Measurements from ENCODE around the gene ZNF107. TPM values are rescaled to one million over a fixed set of nuclear protein-coding genes. Genes with fewer than 3 reads are reported as not detected.
A peak's percentile ranks its signal among the peaks of the same experiment; 100 is the strongest.

The ZNF107 gene
- total and polyA plus RNA-seq, 2 of the 4 experiments (the other 2 are of a cell fraction): 2.0 to 2.5 TPM

DNA sequence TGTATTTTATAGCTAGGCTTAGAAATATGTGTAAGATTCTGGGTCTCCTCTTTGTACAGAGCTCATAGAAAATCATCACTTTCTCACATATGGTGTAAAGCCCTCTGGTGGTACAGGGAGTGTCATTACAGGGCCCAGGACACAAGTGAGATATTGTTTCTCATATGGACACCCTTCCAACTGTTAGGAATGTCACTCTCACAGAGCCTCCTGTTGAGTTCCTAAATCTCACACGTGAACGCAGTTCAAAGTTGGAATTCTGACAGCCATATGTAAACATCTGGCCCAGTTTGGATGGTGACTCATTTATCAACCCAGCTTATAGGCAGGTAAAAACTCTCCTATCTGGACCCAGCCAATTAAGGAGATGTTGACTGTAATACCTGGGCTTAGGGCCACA is 35.4 kb upstream of the ZNF107 start:
- no peaks in the 10 kb centered on the region for H3K9me1 ChIP-seq (ENCODE audit: insufficient read depth, low read length)
- no peak overlapping the region for H3K4me3 ChIP-seq (ENCODE audit: insufficient read depth, low read depth, low read length)
- dilution Hi-C loops (cut with HindIII; ENCODE audit: low sequenced_read_pairs, unreplicated experiment) (no loop called here), in situ Hi-C loops (cut with MboI; ENCODE audit: low sequenced_read_pairs) (no loop called here), intact Hi-C loops (cut with micrococcal nuclease) (no loop called here)
- no peak overlapping the region for H3K18ac ChIP-seq (ENCODE audit: low read depth, low read length)
- H3K56ac ChIP-seq (ENCODE audit: extremely low read depth, insufficient read depth, low read length): no peak overlapping the region
- H4K20me1 ChIP-seq (ENCODE audit: insufficient read depth, low read length): no peaks in the 10 kb centered on the region
- no peak overlapping the region for H3K4me2 ChIP-seq (ENCODE audit: low read depth, low read length)
- H2BK5ac ChIP-seq (ENCODE audit: low read depth, low read length, poor library complexity, severe bottlenecking): no peak overlapping the region
- no peak overlapping the region for H2AK5ac ChIP-seq (ENCODE audit: low read depth, low read length)
- DNase-seq (peak; percentile 15), ATAC-seq (ENCODE audit: low read depth) (peak; percentile 74)
- H3K14ac ChIP-seq (replicated peaks; ENCODE audit: low read depth, low read length): no peak overlapping the region
- no peak overlapping the region for H4K8ac ChIP-seq (ENCODE audit: low read depth in 2 of 2, low read length in 2 of 2)
- POLR2A ChIA-PET (ENCODE audit: unreplicated experiment): no interaction called here
- H3K23ac ChIP-seq (ENCODE audit: low read depth, low read length): no peak overlapping the region
- TF ChIP-seq POLR2A (IDR thresholded peaks at IDR 0.05; ENCODE audit: low read depth, low read length): no peak
- peak; percentile 17; the same call in 1 of the 2 replicates for TF ChIP-seq SMC3 (IDR thresholded peaks at IDR 0.05; ENCODE audit: low read depth, low read length)
- TF ChIP-seq, protein P1, sequence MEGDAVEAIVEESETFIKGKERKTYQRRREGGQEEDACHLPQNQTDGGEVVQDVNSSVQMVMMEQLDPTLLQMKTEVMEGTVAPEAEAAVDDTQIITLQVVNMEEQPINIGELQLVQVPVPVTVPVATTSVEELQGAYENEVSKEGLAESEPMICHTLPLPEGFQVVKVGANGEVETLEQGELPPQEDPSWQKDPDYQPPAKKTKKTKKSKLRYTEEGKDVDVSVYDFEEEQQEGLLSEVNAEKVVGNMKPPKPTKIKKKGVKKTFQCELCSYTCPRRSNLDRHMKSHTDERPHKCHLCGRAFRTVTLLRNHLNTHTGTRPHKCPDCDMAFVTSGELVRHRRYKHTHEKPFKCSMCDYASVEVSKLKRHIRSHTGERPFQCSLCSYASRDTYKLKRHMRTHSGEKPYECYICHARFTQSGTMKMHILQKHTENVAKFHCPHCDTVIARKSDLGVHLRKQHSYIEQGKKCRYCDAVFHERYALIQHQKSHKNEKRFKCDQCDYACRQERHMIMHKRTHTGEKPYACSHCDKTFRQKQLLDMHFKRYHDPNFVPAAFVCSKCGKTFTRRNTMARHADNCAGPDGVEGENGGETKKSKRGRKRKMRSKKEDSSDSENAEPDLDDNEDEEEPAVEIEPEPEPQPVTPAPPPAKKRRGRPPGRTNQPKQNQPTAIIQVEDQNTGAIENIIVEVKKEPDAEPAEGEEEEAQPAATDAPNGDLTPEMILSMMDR (conservative IDR thresholded peaks at IDR 0.05; ENCODE audit: low read depth, low read length): peak; percentile 29
- H3K4me1 ChIP-seq (ENCODE audit: control insufficient read depth, insufficient read depth, low read length): no peaks in the 10 kb centered on the region
- no peak overlapping the region for H2BK120ac ChIP-seq (ENCODE audit: low read depth, low read length)
- peaks cover 2% of the 10 kb centered on the region; the same call in 1 of the 2 replicates for H3K9me3 ChIP-seq (ENCODE audit: control insufficient read depth, insufficient read depth, low read length)
- H3K36me3 ChIP-seq (ENCODE audit: control insufficient read depth, insufficient read depth, low read length): no peaks in the 10 kb centered on the region
- no peak overlapping the region for H2BK20ac ChIP-seq (ENCODE audit: low read depth, low read length)
- no peaks in the 10 kb centered on the region for H3K79me1 ChIP-seq (ENCODE audit: low read depth in 1 of 2, low read length in 2 of 2)
- no peak overlapping the region for H3K9ac ChIP-seq (ENCODE audit: low read depth, low read length)
- H2AFZ ChIP-seq (replicated peaks; ENCODE audit: low read length, poor library complexity): no peak overlapping the region
- WGBS, 2 experiments (ENCODE audit: extremely low coverage in 2 of 2, insufficient read length in 1 of 2): no CpG with 5 or more reads among the region's 2 CpGs
- no peak overlapping the region for H4K5ac ChIP-seq (ENCODE audit: low read depth, low read length)
- CTCF ChIA-PET: no interaction called here
- no peak overlapping the region for H3K4ac ChIP-seq (ENCODE audit: low read depth, low read length)
- H2AK9ac ChIP-seq (replicated peaks; ENCODE audit: low read depth, low read length, poor library complexity): no peak overlapping the region
- H3K27me3 ChIP-seq (ENCODE audit: control insufficient read depth, insufficient read depth, low read length): no peaks in the 10 kb centered on the region
- H2BK15ac ChIP-seq (ENCODE audit: low read depth, low read length): no peak overlapping the region
- BruUV-seq (replicated peaks): no TSS peak
- no peak overlapping the region for H4K91ac ChIP-seq (ENCODE audit: insufficient read depth, low read depth, low read length)
- no peak overlapping the region for H3K27ac ChIP-seq (ENCODE audit: insufficient read depth, low read length)
